Suppressor macrophage treated with lipopolysaccharide for 4 hours (primary cell): Measurements from ENCODE around the gene TSC2.
"Not testable (repeated sequence)": the region's sequence is repeated elsewhere in the genome, so short reads cannot be mapped to it uniquely, and the experiment has no call there.

Source experiments
- DNase-seq: peaks from one replicate; pipeline ENCODE4 v3.0.0-alpha.2; 2020

TSC2 gene

DNA sequence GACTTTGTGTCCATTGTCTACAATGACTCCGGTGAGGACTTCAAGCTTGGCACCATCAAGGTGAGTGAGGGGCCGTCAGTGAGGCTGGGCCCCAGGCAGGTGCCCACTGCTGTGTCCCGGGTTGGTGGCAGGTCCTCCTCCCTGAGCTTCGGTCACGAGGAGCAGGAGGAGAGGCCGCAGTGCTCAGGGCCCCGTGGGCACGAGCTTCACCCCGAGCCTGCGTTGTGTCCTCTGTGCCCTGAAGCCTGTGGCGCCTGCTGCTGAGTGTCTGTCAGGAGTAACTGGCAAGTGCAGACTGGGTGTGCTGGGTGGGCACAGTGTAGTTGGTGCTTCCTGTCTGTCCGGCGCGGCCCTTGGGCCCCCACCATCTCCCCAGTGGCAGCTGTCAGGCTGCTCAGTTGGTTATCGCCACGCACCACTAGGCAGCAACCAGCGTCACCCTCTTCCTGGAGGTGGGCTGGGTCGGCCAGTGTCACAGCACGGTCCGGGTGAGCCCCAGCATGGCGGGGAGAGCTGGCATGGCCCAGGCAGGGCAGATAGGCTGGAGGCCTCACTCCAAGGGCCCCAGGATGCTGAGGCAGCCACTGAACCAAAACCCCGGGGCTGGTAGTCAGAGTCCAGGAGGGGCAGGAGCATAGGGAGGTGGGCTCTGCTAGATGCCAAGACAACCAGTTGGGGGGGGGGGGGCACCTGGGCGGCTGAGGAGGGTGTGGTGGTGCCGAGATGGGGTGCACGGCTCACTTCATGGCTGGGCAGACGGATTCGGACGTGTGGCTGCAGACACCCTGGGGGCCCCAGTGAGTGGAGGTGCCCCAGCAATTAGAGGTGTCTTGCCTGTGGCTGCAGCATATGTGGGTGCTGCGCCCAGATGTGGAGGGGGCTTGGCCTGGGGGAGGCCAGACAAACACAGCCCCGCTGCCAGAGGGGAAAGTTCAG lies 39.3 kb downstream of the TSC2 start:
- DNase-seq = no peak

DNA sequence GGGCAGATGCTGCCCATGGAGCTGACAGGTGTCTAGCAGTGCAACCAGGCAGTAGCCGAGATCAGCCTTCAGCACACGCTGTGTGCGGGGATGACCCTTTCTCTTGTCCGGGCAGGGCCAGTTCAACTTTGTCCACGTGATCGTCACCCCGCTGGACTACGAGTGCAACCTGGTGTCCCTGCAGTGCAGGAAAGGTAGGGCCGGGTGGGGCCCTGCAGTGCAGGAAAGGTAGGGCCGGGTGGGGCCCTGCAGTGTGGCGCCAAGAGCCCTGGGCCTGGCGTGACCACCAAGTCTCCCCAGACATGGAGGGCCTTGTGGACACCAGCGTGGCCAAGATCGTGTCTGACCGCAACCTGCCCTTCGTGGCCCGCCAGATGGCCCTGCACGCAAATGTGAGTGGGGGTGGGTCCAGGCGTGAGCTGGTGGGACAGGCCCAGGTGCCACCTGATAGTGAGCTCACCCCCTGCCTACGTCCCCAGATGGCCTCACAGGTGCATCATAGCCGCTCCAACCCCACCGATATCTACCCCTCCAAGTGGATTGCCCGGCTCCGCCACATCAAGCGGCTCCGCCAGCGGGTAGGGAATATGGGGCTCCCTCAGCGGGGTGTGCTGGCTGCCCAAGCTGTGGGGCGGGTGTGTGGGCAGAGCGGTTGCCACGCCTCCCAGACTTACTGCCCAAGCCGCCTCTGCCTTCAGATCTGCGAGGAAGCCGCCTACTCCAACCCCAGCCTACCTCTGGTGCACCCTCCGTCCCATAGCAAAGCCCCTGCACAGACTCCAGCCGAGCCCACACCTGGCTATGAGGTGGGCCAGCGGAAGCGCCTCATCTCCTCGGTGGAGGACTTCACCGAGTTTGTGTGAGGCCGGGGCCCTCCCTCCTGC lies 40.2 kb downstream of the TSC2 start:
- no peak for DNase-seq

- no peak for DNase-seq
Measured at GRCh38 chr16:2088759-2089358, 41.1 kb downstream of the TSC2 start.

DNA sequence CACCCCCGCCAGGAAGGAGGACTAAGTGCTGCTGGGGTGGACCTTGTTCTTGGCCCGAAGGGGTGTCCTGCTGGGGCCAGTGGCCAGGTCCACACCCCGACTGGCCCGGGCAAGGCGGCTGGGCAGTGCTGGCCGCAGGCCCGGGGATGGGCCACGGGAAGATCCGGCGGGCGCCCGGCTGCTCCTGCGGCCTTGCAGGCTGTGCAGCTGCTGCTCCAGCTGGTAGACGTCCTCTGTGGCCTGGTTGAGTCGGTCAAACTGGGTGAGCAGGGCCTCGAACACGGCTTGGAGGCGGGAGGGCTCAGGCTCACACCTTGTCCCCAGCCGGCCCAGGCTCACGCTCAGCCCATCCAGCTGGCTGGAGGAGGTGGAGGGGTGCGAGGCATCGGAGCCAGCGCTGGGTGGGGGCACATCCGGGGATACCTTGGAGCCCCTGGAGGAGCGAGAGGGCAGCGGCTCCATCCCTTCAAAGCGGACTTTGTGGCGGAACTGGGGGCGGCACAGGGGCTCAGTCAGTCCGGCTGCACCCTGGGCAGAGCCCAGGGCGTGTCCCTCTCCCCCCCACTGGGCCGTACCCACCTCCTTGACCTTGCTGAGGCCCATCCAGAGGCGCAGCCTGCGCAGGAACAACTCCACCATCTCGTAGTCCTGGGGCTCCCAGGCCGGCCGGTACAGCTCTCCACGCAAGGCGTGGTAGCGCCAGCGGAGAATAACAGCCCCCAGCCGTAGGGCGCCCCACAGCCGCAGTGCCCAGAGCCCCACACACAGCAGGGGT lies 42.1 kb downstream of the TSC2 start:
- no peak for DNase-seq

DNA sequence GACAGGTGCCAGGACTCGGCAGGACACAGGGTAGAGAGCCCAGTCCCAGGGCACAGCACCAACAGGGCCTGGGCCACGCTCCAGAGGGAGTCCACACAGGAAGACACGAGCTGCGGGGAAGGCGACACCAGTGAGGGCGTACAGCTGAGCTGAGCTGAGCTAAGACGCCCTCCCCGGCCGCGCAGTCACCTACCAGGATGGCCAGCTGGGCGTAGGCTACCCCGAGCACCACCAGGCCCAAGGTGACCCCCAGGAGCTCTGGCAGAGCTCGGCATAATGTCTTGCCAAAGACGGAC lies 42.6 kb downstream of the TSC2 start:
- DNase-seq = no peak

DNA sequence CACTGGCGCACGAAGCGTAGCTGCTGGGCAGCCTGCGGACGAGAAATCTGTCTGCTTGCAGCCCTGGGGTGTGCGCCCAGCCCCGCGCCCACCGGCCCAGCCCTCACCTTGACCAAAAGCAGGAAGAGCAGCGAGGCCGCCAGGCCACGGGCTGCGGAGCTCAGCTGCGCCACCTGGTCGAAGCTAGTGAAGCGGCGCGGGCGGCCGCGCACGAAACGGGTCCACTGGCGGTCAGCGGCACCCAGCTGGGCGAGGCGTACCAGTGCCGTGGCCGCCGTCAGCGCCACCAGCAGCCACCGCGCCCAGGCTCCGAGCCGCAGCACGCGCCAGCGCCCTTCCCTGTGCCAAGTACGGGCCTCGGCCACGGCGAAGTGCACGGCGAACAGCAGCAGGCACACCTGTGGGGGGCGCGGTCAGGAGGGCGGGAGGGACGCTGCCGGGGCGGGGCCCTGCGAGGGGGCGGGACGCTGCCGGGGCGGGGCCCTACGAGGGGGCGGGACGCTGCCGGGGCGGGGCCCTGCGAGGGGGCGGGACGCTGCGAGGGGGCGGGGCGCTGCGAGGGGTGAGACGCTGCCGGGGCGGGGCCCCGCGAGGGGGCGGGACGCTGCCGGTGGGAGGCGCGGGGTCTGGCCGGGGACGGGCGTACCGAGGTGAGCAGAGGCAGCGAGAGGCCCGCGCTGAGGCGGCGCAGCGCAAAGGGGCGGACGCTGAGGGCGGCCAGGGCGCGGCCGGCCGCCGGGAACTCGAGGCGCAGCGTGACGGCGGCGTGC lies 43.2 kb downstream of the TSC2 start:
- no peak for DNase-seq

GRCh38 chr16:2091547-2092255 lies 43.9 kb downstream of the TSC2 start:
- no peak for DNase-seq

- no peak for DNase-seq
Measured at GRCh38 chr16:2092256-2092620, 44.5 kb downstream of the TSC2 start.

DNA sequence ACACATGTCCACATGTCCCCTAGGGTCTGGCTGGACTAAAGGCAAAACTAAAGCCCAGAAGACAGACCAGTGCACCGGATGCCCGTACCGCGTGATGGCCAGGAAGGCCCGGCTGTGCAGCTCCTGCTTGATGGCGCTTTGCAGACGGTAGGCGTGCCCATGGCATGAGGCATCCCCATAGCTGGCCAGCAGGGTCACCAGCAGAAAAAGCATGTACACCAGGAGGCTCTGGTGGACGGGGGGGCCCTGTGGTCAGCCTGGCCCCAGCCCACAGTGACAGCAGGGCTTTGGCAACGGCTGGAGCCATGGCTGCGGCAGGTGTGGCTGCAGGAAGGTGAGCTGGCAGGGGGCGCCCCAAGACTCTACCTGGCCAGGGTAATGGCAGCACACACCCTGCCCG lies 45.1 kb downstream of the TSC2 start:
- DNase-seq = no peak

- no peak for DNase-seq
Measured at GRCh38 chr16:2093793-2094192, 46.0 kb downstream of the TSC2 start.

DNA sequence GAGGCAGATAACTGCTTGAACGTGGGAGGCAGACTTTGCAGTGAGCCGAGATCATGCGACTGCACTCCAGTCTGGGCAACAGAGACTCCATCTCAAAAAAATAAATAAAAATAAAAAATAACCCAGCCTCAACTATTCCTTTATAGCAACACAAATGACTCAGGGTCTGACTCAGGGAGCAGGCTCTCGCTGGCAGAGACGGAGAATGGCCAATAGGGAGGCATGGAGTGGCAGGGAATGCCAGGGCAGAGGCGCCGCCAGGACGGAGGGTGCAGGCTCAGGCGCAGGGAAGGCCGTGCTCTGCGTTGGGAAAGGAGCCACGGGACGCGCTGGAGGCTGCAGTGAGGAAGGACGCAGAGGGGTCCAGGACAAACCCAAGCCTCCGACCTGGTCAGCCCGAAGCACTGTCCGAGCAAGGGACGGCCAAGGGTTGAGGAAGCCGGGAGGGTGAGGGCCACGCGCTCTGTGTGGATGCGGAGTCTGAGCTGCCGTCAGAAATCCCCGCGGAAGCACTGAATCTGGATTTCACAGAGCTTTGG lies 47.6 kb downstream of the TSC2 start:
- DNase-seq = no peak

- DNase-seq = no peak
Measured at GRCh38 chr16:2095918-2096582, 48.3 kb downstream of the TSC2 start.

DNA sequence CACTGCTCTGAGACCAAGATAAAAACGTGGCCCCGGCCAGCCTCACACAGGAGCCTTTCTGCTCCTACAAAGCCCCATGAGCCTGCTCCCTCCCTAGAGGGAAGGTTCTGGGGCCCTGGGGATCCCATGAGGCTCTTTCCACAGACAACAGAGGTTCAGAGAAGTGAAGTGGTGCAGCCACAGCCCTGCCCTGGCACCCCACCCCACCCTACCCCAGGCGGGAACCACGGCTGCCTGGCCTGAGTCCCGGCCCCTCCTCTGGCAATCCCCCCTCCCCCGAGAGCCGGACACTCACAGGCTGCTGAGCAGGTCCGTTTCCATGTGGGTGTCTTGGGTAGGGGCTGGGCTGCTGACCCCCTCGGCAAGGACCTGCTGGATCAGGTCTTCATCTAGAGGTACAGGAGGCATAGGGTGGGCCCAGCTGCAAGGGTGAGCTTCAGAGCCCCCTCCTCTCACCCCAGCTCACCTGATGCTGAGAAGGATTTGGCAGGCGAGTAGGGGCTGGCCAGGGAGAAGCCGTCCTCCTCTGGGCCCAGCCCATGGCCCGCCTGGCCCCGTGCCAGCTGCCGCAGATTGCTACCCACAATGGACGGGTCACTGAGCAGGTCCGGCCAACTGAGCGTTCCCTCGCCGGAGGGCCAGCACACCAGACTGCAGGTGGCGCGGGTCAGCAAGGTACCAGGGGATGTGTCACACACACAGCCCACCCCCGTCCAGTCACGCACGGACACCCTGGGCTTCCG lies 49.2 kb downstream of the TSC2 start:
- DNase-seq = no peak

DNA sequence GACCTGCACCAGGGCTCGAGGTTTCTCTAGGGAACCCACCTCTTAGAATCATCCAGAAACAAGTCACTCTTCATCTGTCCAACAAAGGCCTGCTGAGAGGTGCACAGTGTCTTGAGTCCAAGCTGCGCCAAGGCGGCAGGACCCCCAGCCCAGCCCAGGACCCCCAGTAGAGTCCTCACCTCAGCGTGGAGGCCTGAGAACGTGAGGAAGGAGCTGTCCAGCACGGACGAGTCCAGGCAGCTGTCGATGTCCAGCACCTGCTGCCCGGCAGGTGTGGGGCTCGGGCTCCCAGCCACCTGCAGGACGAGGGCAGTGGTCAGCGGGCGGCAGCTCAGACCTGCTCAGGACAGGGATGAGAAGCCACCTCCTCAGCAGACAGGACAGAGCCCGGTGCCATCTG lies 49.9 kb downstream of the TSC2 start:
- not testable (repeated sequence) for DNase-seq

GRCh38 chr16:2101581-2101980 lies 53.8 kb downstream of the TSC2 start:
- DNase-seq = not testable (repeated sequence)

DNA sequence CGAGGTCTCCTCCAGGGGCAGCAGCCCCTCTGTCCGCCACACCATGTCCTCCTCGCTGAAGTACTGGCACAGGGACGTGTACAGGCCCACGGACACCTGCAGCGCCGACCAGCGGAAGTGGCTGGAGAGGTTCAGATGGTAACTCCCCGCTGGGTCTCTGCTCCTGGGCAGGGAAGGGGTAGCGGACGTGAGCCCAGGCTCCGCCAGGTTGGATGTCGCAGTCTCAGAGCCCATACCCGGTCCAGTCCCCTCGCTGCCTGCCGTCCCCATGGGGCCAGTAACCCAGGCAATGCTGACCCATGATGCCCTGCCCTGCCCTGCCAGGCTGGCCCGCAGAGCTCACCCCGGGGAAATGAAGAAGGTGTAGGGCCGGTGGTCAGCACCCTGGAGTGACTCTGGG lies 54.7 kb downstream of the TSC2 start:
- no peak for DNase-seq

GRCh38 chr16:2104464-2104863 lies 56.7 kb downstream of the TSC2 start:
- not testable (repeated sequence) for DNase-seq

DNA sequence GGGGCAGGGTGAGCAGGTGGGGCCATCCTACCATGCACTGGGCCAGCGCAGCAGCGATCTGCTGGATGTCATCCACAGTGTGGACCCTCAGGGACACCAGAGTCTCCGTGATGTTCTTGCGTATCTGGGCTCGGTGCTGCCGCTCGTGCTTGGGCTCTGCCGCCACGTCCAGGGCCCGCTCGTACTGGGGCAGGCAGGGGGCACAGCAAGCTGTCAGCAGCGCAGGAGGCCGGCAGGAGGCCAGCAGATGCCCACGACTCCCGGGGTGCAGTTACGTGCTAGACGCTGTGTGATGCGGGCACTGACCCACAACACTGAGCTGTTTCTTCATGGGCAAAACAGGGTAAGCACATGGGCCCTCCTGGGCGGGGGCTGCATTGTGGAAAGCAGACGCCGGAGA lies 57.5 kb downstream of the TSC2 start:
- DNase-seq = not testable (repeated sequence)

DNA sequence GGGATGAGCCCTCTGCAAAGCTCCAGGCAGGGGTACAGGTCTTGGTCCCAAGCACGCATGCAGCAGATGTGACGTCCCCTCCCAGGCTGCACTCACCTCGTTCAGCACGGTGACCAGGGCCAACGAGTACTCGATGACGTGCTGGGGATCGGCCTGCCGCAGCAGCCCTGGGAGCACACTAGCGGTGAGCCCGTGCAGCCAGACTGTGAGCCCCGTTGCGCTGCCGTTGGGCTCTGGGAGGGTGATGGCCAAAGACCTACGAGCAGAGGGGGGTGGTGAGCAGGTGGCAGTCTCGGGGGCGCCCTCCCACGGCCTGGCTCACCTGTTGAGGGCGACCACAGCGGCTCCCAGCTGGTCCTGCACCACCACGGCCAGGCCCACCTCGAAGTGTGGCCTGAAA lies 58.0 kb downstream of the TSC2 start:
- not testable (repeated sequence) for DNase-seq

- not testable (repeated sequence) for DNase-seq
Measured at GRCh38 chr16:2106211-2106610, 58.4 kb downstream of the TSC2 start.
